GM12878 (cell line): ENCODE data around the gene LIMD2. TPM values are rescaled to one million over a fixed set of nuclear protein-coding genes. Genes with fewer than 3 reads are reported as not detected.

ENCODE experiments used
- BCLAF1 ChIP-seq: fragments of 450-650 bp; IDR thresholded peaks from 2 replicates; pipeline ENCODE4 v1.6.1; 2017; ENCODE audit warnings: antibody characterized with exemption, mild to moderate bottlenecking, moderate library complexity
- BHLHE40 ChIP-seq, 2 experiments: fragments of 450-650 bp in 1 of 2; IDR thresholded peaks; 2 replicates each; pipeline ENCODE4 v1.6.1; 2011 to 2017; ENCODE audit warnings: low read depth in 2 of 2, borderline replicate concordance in 1 of 2, improper control_type of control experiment in 1 of 2, low read length in 1 of 2, mild to moderate bottlenecking in 1 of 2
- DPF2 ChIP-seq: fragments of 450-650 bp; IDR thresholded peaks from 2 replicates; pipeline ENCODE4 v1.6.1; 2017; ENCODE audit warnings: mild to moderate bottlenecking
- EZH2 ChIP-seq: IDR thresholded peaks from 2 replicates; pipeline ENCODE4 v1.6.1; 2012; ENCODE audit warnings: low read depth, mild to moderate bottlenecking, control low read depth, inconsistent platforms, low read length, borderline replicate concordance; ENCODE audit not compliant: control insufficient read depth
- HCFC1 ChIP-seq: fragments of 150-350 bp; IDR thresholded peaks from 2 replicates; pipeline ENCODE4 v1.6.1; 2014; ENCODE audit warnings: low read length
- IRF5 ChIP-seq: fragments of 450-650 bp; IDR thresholded peaks from 2 replicates; pipeline ENCODE4 v1.6.1; 2017; ENCODE audit warnings: borderline replicate concordance
- MAX ChIP-seq: IDR thresholded peaks from 2 replicates; pipeline ENCODE4 v1.6.1; 2012; ENCODE audit warnings: low read depth, low read length, improper control_type of control experiment
- MYC ChIP-seq: IDR thresholded peaks from 2 replicates; pipeline ENCODE4 v1.6.1; 2011; ENCODE audit warnings: mild to moderate bottlenecking, low read length, moderate library complexity, inconsistent platforms; ENCODE audit not compliant: insufficient read depth, insufficient replicate concordance, insufficient read length, severe bottlenecking
- NBN ChIP-seq: fragments of 450-650 bp; IDR thresholded peaks from 2 replicates; pipeline ENCODE4 v1.6.1; 2016
- NR2C1 ChIP-seq: fragments of 450-650 bp; IDR thresholded peaks from 2 replicates; pipeline ENCODE4 v1.6.1; 2017; ENCODE audit warnings: antibody characterized with exemption, mild to moderate bottlenecking, moderate library complexity
- POLR2AphosphoS2 ChIP-seq: IDR thresholded peaks from 2 replicates; pipeline ENCODE4 v1.6.1; 2011; ENCODE audit warnings: low read depth, mild to moderate bottlenecking, low read length, improper control_type of control experiment, moderate library complexity
- SKIL ChIP-seq: fragments of 450-650 bp; IDR thresholded peaks from 2 replicates; pipeline ENCODE4 v1.6.1; 2017; ENCODE audit warnings: mild to moderate bottlenecking, low read depth, inconsistent platforms; ENCODE audit not compliant: poor library complexity, severe bottlenecking
- ZNF217 ChIP-seq: fragments of 450-650 bp; IDR thresholded peaks from 2 replicates; pipeline ENCODE4 v1.6.1; 2017; ENCODE audit warnings: antibody characterized with exemption, mild to moderate bottlenecking
- ZNF274 ChIP-seq: IDR thresholded peaks from one replicate; pipeline ENCODE4 v1.8.0; 2011; ENCODE audit not compliant: insufficient read length, insufficient read depth
- ZNF592 ChIP-seq: fragments of 450-650 bp; IDR thresholded peaks from 2 replicates; pipeline ENCODE4 v1.6.1; 2017; ENCODE audit warnings: mild to moderate bottlenecking, moderate library complexity
- ZSCAN29 ChIP-seq: fragments of 450-650 bp; IDR thresholded peaks from 2 replicates; pipeline ENCODE4 v1.6.1; 2017; ENCODE audit warnings: mild to moderate bottlenecking, moderate library complexity
- polyA plus RNA-seq, 11 experiments: library from polyadenylated mRNA; depleted of rRNA in 4 of 11; unstranded in 6 of 11; stranded (reverse) in 5 of 11; fragments of >200 nt; fragmentation: Nextera tagmentation in 4 of 11; fragmentation: Illumina TruSeq in 1 of 11; extraction: Ambion mirVana in 4 of 11; extraction: Trizol in 1 of 11; gene quantifications; 1 replicate in 1 of 11; 2 replicates in 10 of 11; pipeline versions ENCODE4 v1.2.1 to v1.2.3, GENCODE V29; 2011 to 2016; ENCODE audit warnings: inconsistent platforms in 2 of 11, missing spikeins in 2 of 11, low read depth in 1 of 11
- total RNA-seq, 4 experiments: library from RNA; depleted of rRNA in 3 of 4; stranded (reverse); fragments of >200 nt in 3 of 4; fragmentation: Illumina TruSeq in 1 of 4; extraction: Trizol in 1 of 4; gene quantifications; 2 replicates each; pipeline versions ENCODE4 v1.2.1 to v1.2.3, GENCODE V29; 2013 to 2021

LIMD2 gene
- total and polyA plus RNA-seq, 10 of the 15 experiments (the other 5 are each of a cell fraction or from before 2014, with no cell fraction given) = 1.1 to 339 (median 181) TPM

GRCh38 chr17:63700528-63701455 lies 867 bp upstream of the LIMD2 start (continued):
- TF ChIP-seq ZNF592 (peak; percentile 63; the same call in 1 of the 2 replicates), ZSCAN29 (0 out of 2 replicates have a peak, but pooled peaks have one; percentile 5), MYC (peak; percentile 86), HCFC1 (0 out of 2 replicates have a peak, but pooled peaks have one; percentile 26), DPF2 (peak; percentile 69), MAX (peak; percentile 80), ZNF274 (no peak), BCLAF1 (0 out of 2 replicates have a peak, but pooled peaks have one; percentile 2), ZNF217 (0 out of 2 replicates have a peak, but pooled peaks have one; percentile 34), SKIL (no peak), NBN (peak; percentile 22; the same call in 1 of the 2 replicates), NR2C1 (0 out of 2 replicates have a peak, but pooled peaks have one; percentile 3), EZH2 (no peak), BHLHE40 (IDR thresholded peaks at IDR 0.05; ENCODE audit: borderline replicate concordance in 1 of 2, low read depth in 2 of 2, low read length in 1 of 2) (peak; percentile 8 to 79; a peak in 3 of 4 replicates), POLR2AphosphoS2 (no peak; the same call in 1 of the 2 replicates), IRF5 (no peak)
